ENCODE data around the gene KCNIP1. TPM values are rescaled to one million over a fixed set of nuclear protein-coding genes. Genes with fewer than 3 reads are reported as not detected.

Gene KCNIP1
- total RNA-seq, 1 experiment from 2014 or later = not detected

DNA sequence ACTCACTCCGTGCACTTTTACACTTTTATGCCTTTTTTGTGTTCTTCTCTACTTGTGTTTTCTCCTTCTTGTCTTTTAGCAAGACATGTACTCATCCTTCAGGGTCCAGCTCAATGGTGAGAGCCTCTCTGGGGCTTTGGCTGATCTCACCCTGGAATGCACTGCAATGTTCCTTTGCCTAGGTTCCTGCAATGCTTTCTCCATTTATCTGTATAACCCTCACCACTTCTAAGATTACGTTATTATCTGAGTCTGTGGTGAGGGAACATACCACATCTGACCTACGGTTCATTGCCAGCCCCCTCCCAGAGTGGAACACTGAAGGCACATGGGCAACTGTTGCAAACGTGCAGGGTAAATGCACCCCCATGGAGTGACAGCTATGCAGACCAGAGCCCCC is 47.3 kb downstream of the KCNIP1 start:
- no TSS peak for BruUV-seq (replicated peaks)
- intact Hi-C loops (cut with micrococcal nuclease; ENCODE audit: unreplicated experiment) = no loop called here
- ATAC-seq (no peak), DNase-seq (ENCODE audit: low read depth, low spot score) (no peak)
- no peak overlapping the region for H3K4me3 ChIP-seq (ENCODE audit: low read depth in 2 of 2, low read length in 2 of 2)
- H3K27me3 ChIP-seq (ENCODE audit: control insufficient read depth, insufficient read depth, low read length) = no peaks in the 10 kb centered on the region; the same call in 1 of the 2 replicates
- POLR2A ChIA-PET = no interaction called here
- no peaks in the 10 kb centered on the region for H3K36me3 ChIP-seq (ENCODE audit: control insufficient read depth, insufficient read depth, low read length)
- in situ Hi-C loops (cut with HindIII; ENCODE audit: low pct_unique_long_range_greater_than_20kb, low sequenced_read_pairs) = no loop called here
- TF ChIP-seq POLR2AphosphoS5 (IDR thresholded peaks at IDR 0.05; ENCODE audit: low read depth, low read length) = no peak
- TF ChIP-seq SIN3A (IDR thresholded peaks at IDR 0.05; ENCODE audit: borderline replicate concordance, insufficient read depth, low read depth, low read length) = no peak
- no peak for TF ChIP-seq CTCF (IDR thresholded peaks at IDR 0.05)
- TF ChIP-seq, protein P1, sequence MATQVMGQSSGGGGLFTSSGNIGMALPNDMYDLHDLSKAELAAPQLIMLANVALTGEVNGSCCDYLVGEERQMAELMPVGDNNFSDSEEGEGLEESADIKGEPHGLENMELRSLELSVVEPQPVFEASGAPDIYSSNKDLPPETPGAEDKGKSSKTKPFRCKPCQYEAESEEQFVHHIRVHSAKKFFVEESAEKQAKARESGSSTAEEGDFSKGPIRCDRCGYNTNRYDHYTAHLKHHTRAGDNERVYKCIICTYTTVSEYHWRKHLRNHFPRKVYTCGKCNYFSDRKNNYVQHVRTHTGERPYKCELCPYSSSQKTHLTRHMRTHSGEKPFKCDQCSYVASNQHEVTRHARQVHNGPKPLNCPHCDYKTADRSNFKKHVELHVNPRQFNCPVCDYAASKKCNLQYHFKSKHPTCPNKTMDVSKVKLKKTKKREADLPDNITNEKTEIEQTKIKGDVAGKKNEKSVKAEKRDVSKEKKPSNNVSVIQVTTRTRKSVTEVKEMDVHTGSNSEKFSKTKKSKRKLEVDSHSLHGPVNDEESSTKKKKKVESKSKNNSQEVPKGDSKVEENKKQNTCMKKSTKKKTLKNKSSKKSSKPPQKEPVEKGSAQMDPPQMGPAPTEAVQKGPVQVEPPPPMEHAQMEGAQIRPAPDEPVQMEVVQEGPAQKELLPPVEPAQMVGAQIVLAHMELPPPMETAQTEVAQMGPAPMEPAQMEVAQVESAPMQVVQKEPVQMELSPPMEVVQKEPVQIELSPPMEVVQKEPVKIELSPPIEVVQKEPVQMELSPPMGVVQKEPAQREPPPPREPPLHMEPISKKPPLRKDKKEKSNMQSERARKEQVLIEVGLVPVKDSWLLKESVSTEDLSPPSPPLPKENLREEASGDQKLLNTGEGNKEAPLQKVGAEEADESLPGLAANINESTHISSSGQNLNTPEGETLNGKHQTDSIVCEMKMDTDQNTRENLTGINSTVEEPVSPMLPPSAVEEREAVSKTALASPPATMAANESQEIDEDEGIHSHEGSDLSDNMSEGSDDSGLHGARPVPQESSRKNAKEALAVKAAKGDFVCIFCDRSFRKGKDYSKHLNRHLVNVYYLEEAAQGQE (IDR thresholded peaks at IDR 0.05; ENCODE audit: insufficient read depth in 1 of 2, low read depth in 2 of 2, low read length in 1 of 2) = no peak
- TF ChIP-seq TCF7L2 (IDR thresholded peaks at IDR 0.05; ENCODE audit: low read depth, low read length) = no peak
- CTCF ChIA-PET = no interaction called here
- no peak overlapping the region for H3K27ac ChIP-seq (ENCODE audit: low read length)
- no peaks in the 10 kb centered on the region for H3K4me1 ChIP-seq (ENCODE audit: control insufficient read depth, insufficient read depth, low read length)
- no peaks in the 10 kb centered on the region for H3K9me3 ChIP-seq (ENCODE audit: control insufficient read depth, insufficient read depth, low read depth, low read length)

- TF ChIP-seq POLR2AphosphoS5 (IDR thresholded peaks at IDR 0.05; ENCODE audit: low read depth, low read length) (no peak), TCF7L2 (IDR thresholded peaks at IDR 0.05; ENCODE audit: low read depth, low read length) (no peak), CTCF (IDR thresholded peaks at IDR 0.05) (no peak), SIN3A (IDR thresholded peaks at IDR 0.05; ENCODE audit: borderline replicate concordance, insufficient read depth, low read depth, low read length) (no peak)
- TF ChIP-seq, protein P1 (IDR thresholded peaks at IDR 0.05; ENCODE audit: insufficient read depth in 1 of 2, low read depth in 2 of 2, low read length in 1 of 2) = no peak
- BruUV-seq (replicated peaks) = no TSS peak
- ChIA-PET POLR2A (no interaction called here), CTCF (no interaction called here)
- H3K27me3 ChIP-seq (ENCODE audit: control insufficient read depth, insufficient read depth, low read length) = no peaks in the 10 kb centered on the region; the same call in 1 of the 2 replicates
- H3K9me3 ChIP-seq (ENCODE audit: control insufficient read depth, insufficient read depth, low read depth, low read length) = no peaks in the 10 kb centered on the region
- DNase-seq (ENCODE audit: low read depth, low spot score) (no peak), ATAC-seq (no peak)
- H3K4me1 ChIP-seq (ENCODE audit: control insufficient read depth, insufficient read depth, low read length) = no peaks in the 10 kb centered on the region
- intact Hi-C loops (cut with micrococcal nuclease; ENCODE audit: unreplicated experiment) (no loop called here), in situ Hi-C loops (cut with HindIII; ENCODE audit: low pct_unique_long_range_greater_than_20kb, low sequenced_read_pairs) (no loop called here)
- no peak overlapping the region for H3K4me3 ChIP-seq (ENCODE audit: low read depth in 2 of 2, low read length in 2 of 2)
- no peaks in the 10 kb centered on the region for H3K36me3 ChIP-seq (ENCODE audit: control insufficient read depth, insufficient read depth, low read length)
- H3K27ac ChIP-seq (ENCODE audit: low read length) = no peak overlapping the region
Measured at GRCh38 chr5:170551622-170552021, 47.8 kb downstream of the KCNIP1 start.

All from Panc1 (cell line).